Stomach (tissue), 9 donors: ENCODE data around the gene MYRIP. TPM values are rescaled to one million over a fixed set of nuclear protein-coding genes. Genes with fewer than 3 reads are reported as not detected.

Source experiments
- DNase-seq, 2 donors: peaks; one replicate each; pipeline versions ENCODE4 v3.0.0 to v3.0.0-alpha.2; 2013 to 2019
- H3K27ac ChIP-seq, 5 donors: fragments of 200-600 bp in 4 of 5; sonication (generic) in 4 of 5; one replicate each; pipeline ENCODE4 v1.5.1; 2013 to 2019; ENCODE audit warnings: mild to moderate bottlenecking in 1 of 5, moderate library complexity in 1 of 5
- H3K27me3 ChIP-seq, 3 donors: fragments of 200-600 bp; sonication (generic); one replicate each; pipeline ENCODE4 v1.5.1; 2017 to 2019; ENCODE audit warnings: mixed run types in 1 of 3
- H3K36me3 ChIP-seq, 4 donors: fragments of 200-600 bp; sonication (generic); 1 replicate in 3 of 4; 2 replicates in 1 of 4; pipeline ENCODE4 v1.5.1; 2016 to 2019
- H3K4me1 ChIP-seq, 4 donors: fragments of 200-600 bp; sonication (generic); one replicate each; pipeline ENCODE4 v1.5.1; 2016 to 2019
- H3K4me3 ChIP-seq, 4 donors: fragments of 200-600 bp; sonication (generic) in 3 of 4; one replicate each; pipeline ENCODE4 v1.5.1; 2016 to 2019; ENCODE audit warnings: mild to moderate bottlenecking in 1 of 4
- H3K9me3 ChIP-seq, 4 donors: fragments of 200-600 bp; sonication (generic); one replicate each; pipeline ENCODE4 v1.5.1; 2016 to 2019
- EP300 ChIP-seq: sonication (generic); formaldehyde crosslinking; IDR thresholded peaks from one replicate; pipeline ENCODE4 v1.6.1; 2017; ENCODE audit warnings: antibody characterized with exemption
- POLR2A ChIP-seq, 4 donors: fragments of 450-650 bp; IDR thresholded peaks; one replicate each; pipeline ENCODE4 v1.6.1; 2016; ENCODE audit warnings: antibody characterized with exemption in 4 of 4, control low read depth in 2 of 4, mild to moderate bottlenecking in 1 of 4, moderate library complexity in 1 of 4
- POLR2AphosphoS5 ChIP-seq, 3 donors: sonication (generic); formaldehyde crosslinking; IDR thresholded peaks; one replicate each; pipeline ENCODE4 v1.6.1; 2016; ENCODE audit warnings: antibody characterized with exemption in 3 of 3
- WGBS, 5 donors: extraction: QIAGEN DNeasy Blood & Tissue Kit in 3 of 5; methylation state at CpG; one replicate each; pipeline versions ENCODE4 v1.1.5 to v1.1.7; 2013 to 2018; 5-methylcytosine and 5-hydroxymethylcytosine counted together
- intact Hi-C: fragments of 100-400 bp; cut with DNase I; formaldehyde crosslinking; loops from one replicate; pipeline ENCODE4 v1.15.1; 2023; ENCODE audit warnings: low total_unique reads
- polyA plus RNA-seq, 3 donors: library from polyadenylated mRNA; stranded (reverse); fragments of 200-250 nt; gene quantifications; one replicate each; pipeline ENCODE4 v1.2.3, GENCODE V29; 2013
- total RNA-seq, 5 donors: library from RNA; depleted of rRNA; stranded (reverse); fragments of >200 nt; gene quantifications; one replicate each; pipeline versions ENCODE4 v1.1.0 to v1.2.3, GENCODE V29; 2014 to 2016
- TF ChIP-seq, protein P1 (sequence below), 7 experiments: fragments of 450-650 bp in 4 of 7; fragments of 200-600 bp in 3 of 7; sonication (generic) in 3 of 7; IDR thresholded peaks; one replicate each; pipeline ENCODE4 v1.5.1; 2016 to 2019; ENCODE audit warnings: antibody characterized with exemption in 7 of 7, control low read depth in 2 of 7, mild to moderate bottlenecking in 1 of 7
- donor health status: healthy with polysubstance abuse.
- donor health status: Bipolar disorder and iron deficiency.
- donor health status: healthy.

MYRIP gene
- total and polyA plus RNA-seq, 8 donors = 1.8 to 20.6 (median 6.8) TPM

DNA sequence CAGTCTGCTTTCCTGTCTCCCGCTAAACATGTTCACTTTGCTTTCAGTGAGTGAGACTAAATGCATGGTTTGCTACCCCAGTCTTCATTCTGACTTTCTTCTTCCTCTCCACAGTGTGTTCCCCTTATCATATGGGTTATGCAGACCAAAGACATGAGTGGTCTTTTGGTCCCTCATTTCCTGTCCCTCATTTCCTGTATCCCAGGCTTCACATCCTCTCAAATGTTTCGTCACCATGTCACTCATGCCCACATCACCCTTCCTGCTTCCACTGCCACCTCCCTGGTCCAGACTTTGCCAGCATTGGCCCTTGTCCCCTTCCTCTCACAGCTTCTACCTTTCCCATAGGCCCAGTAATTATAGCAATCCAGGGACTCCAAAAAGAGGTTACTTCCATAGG lies 209.0 kb downstream of the MYRIP start:
- Histone ChIP-seq H3K27me3 (no peaks in the 10 kb centered on the region), H3K4me1 (no peaks in the 10 kb centered on the region), H3K27ac (no peak overlapping the region), H3K4me3 (no peak overlapping the region), H3K36me3 (no peaks in the 10 kb centered on the region), H3K9me3 (no peaks in the 10 kb centered on the region)
- no peak for DNase-seq
- WGBS, 5 donors = 87 to 96% (median 88%) methylated on average over 2 of the region's 2 CpGs
- intact Hi-C loops = no loop called here
- TF ChIP-seq, protein P1, sequence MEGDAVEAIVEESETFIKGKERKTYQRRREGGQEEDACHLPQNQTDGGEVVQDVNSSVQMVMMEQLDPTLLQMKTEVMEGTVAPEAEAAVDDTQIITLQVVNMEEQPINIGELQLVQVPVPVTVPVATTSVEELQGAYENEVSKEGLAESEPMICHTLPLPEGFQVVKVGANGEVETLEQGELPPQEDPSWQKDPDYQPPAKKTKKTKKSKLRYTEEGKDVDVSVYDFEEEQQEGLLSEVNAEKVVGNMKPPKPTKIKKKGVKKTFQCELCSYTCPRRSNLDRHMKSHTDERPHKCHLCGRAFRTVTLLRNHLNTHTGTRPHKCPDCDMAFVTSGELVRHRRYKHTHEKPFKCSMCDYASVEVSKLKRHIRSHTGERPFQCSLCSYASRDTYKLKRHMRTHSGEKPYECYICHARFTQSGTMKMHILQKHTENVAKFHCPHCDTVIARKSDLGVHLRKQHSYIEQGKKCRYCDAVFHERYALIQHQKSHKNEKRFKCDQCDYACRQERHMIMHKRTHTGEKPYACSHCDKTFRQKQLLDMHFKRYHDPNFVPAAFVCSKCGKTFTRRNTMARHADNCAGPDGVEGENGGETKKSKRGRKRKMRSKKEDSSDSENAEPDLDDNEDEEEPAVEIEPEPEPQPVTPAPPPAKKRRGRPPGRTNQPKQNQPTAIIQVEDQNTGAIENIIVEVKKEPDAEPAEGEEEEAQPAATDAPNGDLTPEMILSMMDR (IDR thresholded peaks at IDR 0.05) = no peak
- TF ChIP-seq POLR2AphosphoS5 (IDR thresholded peaks at IDR 0.05) (no peak), EP300 (no peak), POLR2A (IDR thresholded peaks at IDR 0.05) (no peak)

DNA sequence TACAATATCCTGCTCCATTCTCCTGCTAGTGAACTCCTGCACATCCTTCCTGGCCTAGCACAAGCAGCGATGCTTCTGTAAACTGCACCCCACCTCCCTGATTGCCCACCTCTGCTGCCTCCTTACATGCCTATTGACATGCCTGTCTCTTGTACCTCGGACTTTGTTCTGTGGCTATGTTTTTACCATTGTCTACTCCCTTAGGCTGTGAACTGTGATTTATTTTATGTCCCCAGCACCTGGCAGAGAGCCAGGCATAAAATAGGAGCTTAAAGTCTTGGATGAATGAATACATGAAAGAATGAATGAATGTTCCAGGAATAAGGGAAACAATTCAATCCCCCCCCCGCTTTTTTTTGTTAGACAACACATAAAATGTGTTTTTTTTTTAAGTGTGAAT lies 210.0 kb downstream of the MYRIP start:
- Histone ChIP-seq H3K27me3 (no peaks in the 10 kb centered on the region), H3K9me3 (no peaks in the 10 kb centered on the region), H3K4me1 (no peaks in the 10 kb centered on the region), H3K27ac (no peak overlapping the region), H3K4me3 (no peak overlapping the region), H3K36me3 (no peaks in the 10 kb centered on the region)
- WGBS, 5 donors = 62 to 75% (median 70%) methylated on average over 3 of the region's 3 CpGs
- DNase-seq = no peak
- intact Hi-C loops = no loop called here
- no peak for TF ChIP-seq POLR2A (IDR thresholded peaks at IDR 0.05)
- no peak for TF ChIP-seq EP300
- TF ChIP-seq, protein P1 (IDR thresholded peaks at IDR 0.05) = no peak
- TF ChIP-seq POLR2AphosphoS5 (IDR thresholded peaks at IDR 0.05) = no peak

GRCh38 chr3:40020689-40021088 lies 211.3 kb downstream of the MYRIP start:
- Histone ChIP-seq H3K27ac (no peak overlapping the region), H3K27me3 (no peaks in the 10 kb centered on the region), H3K9me3 (peaks cover 0 to 9% (median 4%) of the 10 kb centered on the region in 4 donors), H3K36me3 (no peaks in the 10 kb centered on the region), H3K4me1 (no peaks in the 10 kb centered on the region), H3K4me3 (no peak overlapping the region)
- intact Hi-C loops = no loop called here
- DNase-seq = no peak
- 69 to 79% (median 72%) methylated on average over 2 of the region's 2 CpGs for WGBS, 5 donors
- TF ChIP-seq, protein P1 (IDR thresholded peaks at IDR 0.05) = no peak
- TF ChIP-seq POLR2AphosphoS5 (IDR thresholded peaks at IDR 0.05) (no peak), POLR2A (IDR thresholded peaks at IDR 0.05) (no peak), EP300 (no peak)

GRCh38 chr3:40021338-40021737 lies 211.9 kb downstream of the MYRIP start:
- DNase-seq = no peak

More at GRCh38 chr3:40021338-40021737, 211.9 kb downstream of the MYRIP start:
- Histone ChIP-seq H3K4me1 (no peaks in the 10 kb centered on the region), H3K27ac (no peak overlapping the region), H3K27me3 (no peaks in the 10 kb centered on the region), H3K9me3 (peaks cover 0 to 15% (median 7%) of the 10 kb centered on the region in 4 donors), H3K36me3 (no peaks in the 10 kb centered on the region), H3K4me3 (no peak overlapping the region)
- intact Hi-C loops = no loop called here
- 69 to 84% (median 75%) methylated on average over 1 of the region's 1 CpG for WGBS, 5 donors
- TF ChIP-seq, protein P1 (IDR thresholded peaks at IDR 0.05) = no peak
- TF ChIP-seq POLR2A (IDR thresholded peaks at IDR 0.05) (no peak), EP300 (no peak), POLR2AphosphoS5 (IDR thresholded peaks at IDR 0.05) (no peak)
